Renal cortex interstitium (tissue), 15 donors: ENCODE measurements around the gene KCNK15. TPM values are rescaled to one million over a fixed set of nuclear protein-coding genes. Genes with fewer than 3 reads are reported as not detected.
A peak's percentile ranks its signal among the peaks of the same experiment; 100 is the strongest.
"Not testable (repeated sequence)": the region's sequence is repeated elsewhere in the genome, so short reads cannot be mapped to it uniquely, and the experiment has no call there.

ENCODE experiments used
- DNase-seq, 11 donors: peaks; one replicate each; pipeline ENCODE4 v3.0.0-alpha.2; 2013; ENCODE audit warnings: low read depth in 9 of 11, low spot score in 4 of 11; ENCODE audit errors: extremely low read depth in 1 of 11
- long read RNA-seq, 16 experiments: transcript quantifications; one replicate each; lab custom pipeline, GENCODE V29; 2026
- polyA plus RNA-seq, 3 donors: library from polyadenylated mRNA; unstranded; fragments of 120-200 nt; gene quantifications; one replicate each; pipeline ENCODE4 v1.2.1, GENCODE V29; 2013; ENCODE audit not compliant: insufficient read length in 3 of 3

KCNK15 gene
- under 1 TPM; 0.06 to 0.18 (median 0.09) TPM for polyA plus RNA-seq
- long read RNA-seq, donor 1: 0 reads
- long read RNA-seq, donor 2: 0 reads
- long read RNA-seq, donor 3: 0 reads
- long read RNA-seq, donor 4: 0 reads
- long read RNA-seq, donor 5: 0 reads
- long read RNA-seq, donor 6: 0 reads
- long read RNA-seq, donor 7: 0 reads
- long read RNA-seq, donor 8: 0 reads
- long read RNA-seq, donor 9: 0 reads
- long read RNA-seq, donor 10: 0 reads
- long read RNA-seq, donor 11: 0 reads
- long read RNA-seq, donor 12: 0 reads
- long read RNA-seq, donor 13: 0 reads
- long read RNA-seq, donor 14: 0 reads
- long read RNA-seq, donor 15: 0 reads
- long read RNA-seq, donor 16: 0 reads

DNA sequence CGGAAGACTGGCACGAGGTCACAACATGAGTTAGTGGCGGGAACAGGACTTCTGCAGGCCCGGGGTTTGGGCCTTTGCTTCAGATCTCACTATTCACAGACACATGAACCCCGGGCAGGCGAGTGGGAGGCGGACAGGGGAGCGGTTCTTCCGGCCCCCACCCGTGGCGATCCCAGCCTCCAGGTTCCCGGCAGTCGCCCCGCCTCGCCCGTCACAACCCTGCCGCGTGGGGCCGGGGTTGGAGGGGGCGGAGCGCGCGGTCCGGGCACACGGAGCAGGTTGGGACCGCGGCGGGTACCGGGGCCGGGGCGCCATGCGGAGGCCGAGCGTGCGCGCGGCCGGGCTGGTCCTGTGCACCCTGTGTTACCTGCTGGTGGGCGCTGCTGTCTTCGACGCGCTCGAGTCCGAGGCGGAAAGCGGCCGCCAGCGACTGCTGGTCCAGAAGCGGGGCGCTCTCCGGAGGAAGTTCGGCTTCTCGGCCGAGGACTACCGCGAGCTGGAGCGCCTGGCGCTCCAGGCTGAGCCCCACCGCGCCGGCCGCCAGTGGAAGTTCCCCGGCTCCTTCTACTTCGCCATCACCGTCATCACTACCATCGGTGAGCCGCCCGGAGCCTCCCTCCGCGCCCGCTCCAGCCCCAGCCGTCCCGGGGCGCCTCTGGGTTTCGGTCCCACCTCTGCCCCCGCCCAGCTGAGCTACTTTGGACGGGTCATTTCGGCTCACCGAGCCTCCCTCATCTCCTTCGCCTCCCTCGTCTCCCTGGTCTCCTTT, at the start of gene KCNK15:
Gene KCNK15, plus strand, starts transcription at position 268 of the 769 bp plus-strand sequence. Its CDS starts 46 bp downstream, at position 314.
- no peak for DNase-seq

DNA sequence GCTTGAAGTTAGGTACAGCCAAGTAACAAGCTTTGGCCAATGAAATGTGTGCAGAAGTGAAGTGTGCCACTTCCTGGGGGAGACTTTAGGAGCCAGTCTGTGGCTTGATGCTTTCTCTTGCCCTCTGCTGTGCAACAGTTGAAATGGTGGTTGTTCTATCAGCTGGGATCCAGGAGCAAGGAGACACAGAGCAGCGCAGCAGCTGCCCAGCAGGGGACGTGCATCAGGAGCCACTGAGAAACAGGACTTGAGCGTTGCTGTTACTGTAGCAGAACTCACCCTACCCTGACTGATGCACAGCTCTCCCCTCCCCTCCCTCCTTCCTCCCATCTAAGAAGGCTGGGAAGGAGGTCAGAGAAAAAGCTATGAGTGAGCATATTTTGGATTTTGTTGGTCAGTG, 49.4 kb upstream of the KCNK15 start:
- DNase-seq: no peak

DNA sequence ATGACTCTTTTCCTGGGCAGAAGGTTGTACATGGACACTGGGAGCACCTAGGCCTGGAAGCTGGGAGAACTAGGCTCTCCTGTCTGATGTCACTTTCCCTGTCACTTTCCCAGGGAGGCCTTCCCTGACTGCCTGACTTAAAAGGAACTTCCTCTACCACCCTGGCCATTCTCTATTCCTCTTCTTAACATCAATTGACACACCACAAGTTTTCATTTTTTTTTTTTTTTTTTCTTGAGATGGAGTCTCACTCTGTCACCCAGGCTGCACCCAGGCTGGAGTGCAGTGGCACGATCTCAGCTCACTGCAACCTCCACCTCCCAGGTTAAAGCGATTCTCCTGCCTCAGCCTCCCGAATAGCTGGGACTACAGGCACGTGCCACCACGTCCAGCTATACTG, 48.6 kb upstream of the KCNK15 start:
- DNase-seq: not testable (repeated sequence)

DNA sequence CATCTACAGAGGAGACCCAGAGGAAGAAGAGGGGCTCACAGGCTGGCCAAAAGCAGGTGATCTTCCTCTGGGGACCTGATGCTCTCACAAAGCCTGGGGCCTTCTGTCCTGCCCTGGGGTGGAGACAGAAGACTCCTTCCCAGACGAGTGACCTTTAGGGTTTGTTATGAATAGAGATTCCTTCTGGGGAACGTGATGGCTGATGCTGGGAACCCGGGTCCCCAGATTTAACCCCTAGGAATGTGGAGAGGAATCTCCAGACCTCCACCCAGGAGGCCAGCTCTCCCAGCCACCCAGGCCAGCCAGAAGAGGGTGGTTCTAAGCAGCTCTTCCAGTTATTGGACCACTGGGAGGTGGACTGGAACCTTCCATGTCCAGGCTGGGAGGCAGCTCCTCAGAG, 47.3 kb upstream of the KCNK15 start:
- no peak for DNase-seq

DNA sequence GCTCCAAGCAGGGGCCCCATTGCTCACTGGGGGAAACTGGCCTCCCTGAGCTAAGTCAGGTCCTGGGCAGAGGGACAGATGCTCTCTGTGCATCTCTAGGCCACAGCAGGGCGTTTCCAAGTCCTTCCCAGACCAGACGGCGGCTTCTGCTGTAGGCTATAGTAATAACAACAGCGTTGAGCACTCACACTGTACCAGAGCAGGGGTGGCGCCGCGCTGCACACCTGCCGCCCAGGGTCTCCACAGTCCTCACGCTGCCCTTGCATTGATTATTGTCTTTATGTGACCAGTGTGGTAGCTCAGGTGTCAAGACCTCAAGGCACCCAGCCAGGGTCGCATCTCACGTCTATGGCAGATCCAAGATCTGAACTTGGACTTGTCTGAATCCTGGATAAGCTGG, 45.4 kb upstream of the KCNK15 start:
- DNase-seq: no peak

DNA sequence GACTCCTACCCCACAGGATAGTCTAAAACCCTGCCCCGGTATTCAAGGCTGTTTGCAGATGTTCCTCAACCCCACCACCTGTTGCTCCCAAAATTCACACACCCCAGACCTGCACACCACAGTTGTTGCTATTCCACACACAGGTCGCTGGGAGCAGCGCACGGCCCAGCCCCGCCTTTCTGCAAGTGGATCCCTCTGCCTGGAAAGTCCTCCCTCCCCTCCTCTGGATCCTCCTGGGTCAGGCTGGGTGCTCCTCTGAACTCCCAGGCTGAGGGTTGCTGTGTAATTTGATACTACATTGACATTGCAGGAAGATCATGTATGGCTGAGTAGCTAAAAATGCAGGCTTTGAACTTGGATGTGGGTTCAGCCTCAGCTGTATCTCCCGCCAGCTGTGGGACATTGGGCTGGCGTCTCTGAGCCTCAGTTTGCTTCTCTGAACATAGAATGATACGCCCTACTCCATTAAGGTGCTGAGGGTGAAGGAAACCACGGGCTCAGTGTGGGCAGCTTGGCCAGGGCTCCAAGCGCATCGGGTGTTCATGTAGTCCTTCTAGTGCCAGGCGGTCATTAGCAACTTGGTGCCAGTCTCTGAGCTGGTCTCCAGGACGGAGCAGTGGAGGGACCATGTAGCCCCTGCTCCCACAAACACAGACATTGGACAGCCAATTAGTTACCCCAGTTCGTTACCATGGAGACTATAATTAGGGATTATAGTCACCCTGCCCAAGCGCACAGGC, 44.4 kb upstream of the KCNK15 start:
- DNase-seq: peak in 4 of 11 donors; percentile 17 to 39 (median 26)

DNA sequence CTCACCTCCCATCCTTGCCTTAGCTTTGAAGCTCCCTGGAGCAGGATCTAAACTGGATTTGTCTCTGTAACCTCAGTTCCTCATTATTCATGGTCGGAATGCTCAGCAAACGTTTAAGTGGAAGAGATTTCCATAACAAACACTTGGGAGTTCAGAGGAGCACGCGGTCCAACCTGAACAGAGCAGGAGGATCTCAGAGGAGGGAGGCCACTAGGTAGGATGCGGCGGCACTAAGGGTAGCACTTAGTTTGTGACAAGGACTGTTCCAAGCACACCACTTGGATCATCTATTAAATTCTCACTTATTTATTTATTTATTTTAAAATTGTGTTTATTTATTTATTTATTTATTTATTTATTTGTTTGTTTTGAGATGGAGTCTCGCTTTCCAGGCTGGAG, 43.8 kb upstream of the KCNK15 start:
- DNase-seq: no peak

GRCh38 chr20:44702776-44703175, 42.9 kb upstream of the KCNK15 start:
- DNase-seq: peak in 2 of 11 donors; percentile 28 to 33

DNA sequence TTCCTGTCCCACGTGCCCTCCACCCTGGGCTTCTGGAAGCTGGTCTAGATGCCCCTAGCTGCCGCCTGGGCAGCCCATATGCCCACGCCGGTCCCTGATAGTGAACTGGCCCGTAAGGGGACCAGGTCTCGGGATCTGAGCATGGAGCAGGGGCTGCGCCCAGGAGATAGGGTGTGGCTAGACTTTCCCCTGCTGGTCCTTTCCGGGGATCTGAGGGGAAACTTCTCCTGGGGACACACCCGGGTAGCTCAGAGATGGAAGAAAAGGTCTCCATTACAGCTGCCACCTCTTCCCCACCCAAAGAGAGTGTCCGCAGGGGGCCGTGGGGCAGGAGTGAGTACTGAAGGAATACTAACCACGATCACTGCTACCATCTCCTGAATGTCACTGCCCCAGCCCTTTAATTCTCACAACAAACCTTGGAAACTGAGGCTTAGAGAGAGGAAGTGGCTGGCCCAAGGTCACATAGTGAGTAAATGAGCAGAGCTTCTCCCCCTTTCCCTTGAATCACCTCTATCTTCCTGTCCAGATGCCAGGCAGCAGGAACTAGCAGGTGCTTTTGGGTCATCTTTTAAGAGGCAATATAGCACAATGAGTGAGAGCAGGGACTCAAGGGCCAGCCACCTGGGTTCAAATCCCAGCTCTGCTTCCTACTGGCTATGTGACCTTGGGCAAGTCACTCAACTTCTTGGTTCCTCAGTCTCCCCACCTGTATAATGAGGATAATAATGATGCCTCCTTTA, 42.3 kb upstream of the KCNK15 start:
- no peak for DNase-seq

- DNase-seq: no peak
These were observed 41.6 kb upstream of the KCNK15 start for GRCh38 chr20:44703956-44704488.

DNA sequence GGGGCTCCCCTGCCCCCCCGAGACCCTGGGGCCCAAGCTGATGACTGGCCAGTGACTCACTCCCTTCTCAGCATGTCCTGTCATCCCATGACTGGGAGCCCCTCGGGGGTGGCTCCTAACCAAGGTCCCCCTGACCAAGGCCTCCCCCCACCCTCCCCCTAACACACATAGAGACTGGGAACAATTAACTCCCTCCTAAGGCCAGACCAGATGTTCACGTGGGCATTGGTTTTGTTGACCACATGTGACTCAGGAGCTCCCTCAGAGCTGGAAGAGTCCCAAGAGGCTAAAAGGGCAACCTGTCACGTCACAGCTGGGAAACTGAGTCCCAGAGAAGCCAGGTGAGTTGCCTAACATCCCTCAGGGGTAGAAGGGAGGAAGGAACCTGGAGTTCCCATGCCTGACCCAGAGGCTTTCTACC, 41.1 kb upstream of the KCNK15 start:
- DNase-seq: no peak

DNA sequence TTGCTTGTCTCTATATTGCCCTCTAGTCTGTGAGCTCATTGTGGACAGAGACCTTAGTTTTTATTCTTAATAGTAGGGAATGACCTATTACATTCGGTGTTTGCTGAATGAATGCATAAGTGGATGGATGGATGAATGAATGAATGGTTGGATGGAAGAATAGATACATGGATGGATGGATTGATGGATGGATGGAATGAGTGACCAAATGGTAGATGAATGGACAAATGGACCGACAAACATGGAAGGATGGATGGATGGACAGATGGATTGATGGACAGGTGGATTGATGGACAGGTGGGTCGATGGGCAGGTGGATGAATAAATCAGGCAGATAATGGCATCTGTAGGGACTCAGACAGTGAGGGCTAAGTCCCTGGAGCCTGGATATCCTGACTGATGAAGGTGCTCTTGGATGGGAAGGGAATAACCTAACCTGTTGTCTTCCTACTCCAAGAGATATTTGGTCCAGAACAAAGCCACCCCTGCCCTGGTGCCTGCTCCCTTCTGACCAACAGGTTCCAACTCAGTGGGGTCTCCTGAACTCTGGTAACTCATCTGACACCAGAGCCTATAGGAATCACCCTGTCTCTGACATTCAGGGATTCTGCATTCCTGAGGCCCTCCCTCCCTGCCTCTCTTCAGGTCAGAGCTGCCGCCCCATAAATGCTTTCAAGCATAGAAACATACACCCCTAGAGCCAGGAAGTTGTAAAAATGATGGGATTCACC, 40.1 kb upstream of the KCNK15 start:
- no peak for DNase-seq

DNA sequence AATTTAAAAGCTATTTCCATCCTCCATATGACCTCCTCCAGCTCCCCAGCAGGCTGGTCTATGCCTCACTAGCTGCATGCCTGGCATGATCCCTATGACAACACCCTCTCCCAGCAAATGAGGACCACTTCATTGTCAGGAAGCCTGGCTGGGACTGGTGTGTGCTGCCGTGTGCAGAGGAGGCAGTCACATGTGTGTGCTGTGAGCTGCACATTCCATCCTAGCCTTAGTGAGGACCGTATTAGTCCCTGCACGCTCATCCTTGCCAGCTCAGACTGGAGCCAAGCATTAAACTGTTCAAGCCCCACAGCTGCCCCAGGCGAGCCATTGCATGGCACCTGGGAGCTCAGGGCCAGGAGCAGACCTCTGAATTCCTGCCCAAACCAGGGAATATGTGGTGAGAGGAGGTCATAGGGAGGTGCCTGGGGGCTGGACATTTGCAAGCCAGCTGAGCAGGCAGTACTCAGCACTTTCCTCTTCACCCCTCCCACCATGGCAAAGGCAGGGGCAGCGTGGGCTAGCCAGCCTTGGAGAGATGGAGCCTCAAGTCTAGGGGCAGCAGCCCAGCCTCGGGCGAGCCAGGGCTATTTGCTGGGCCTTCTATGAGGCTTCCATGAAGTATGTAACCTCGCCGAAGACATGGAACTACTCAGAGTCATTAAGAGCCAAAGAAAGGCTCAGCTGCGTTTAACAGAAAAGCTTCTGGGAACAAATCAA, 39.2 kb upstream of the KCNK15 start:
- DNase-seq: no peak

DNA sequence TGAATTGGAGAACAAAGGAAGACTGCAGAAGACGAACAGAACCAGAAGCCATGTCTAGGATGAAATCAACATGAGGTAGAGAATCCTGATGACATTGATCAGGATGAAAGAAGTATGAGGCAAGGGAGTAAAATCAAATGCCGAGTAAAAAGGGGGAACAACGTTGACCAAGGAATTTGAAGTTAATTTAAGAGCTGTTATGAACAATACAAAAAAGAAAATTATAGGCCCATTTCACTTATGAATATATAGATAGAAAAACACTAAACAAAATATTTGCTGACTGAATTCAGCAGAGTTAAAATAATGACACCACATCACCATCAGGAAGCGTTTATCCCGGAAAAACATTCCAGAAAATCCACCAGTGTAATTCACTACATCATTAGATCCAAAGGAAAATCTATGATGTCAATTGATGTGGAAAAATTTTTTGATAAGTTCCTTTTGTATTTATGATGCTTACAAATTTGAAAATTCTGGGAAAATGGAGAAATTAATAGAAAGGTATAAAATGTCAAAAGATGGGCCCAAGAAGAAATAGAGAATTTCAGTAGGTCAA, 38.6 kb upstream of the KCNK15 start:
- DNase-seq: no peak

DNA sequence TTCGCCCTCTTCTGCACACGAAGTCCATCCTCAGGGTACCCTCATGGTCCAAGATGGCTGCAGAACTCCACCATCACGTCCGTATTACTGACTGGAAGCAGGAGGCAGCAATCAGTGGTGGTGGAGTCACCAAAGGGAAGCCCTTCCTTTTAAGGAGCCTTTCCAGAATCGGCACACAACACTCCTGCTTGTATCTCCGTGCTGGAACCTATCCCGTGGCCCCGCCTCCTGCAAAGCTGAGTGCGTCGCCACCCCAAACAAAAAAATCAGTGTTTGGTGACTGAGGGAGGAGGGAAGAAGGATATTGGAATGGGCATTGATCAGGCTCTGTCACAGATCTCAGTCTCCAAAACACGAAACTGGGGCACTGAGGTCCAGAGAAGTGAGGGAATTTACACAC, 36.3 kb upstream of the KCNK15 start:
- no peak for DNase-seq

DNA sequence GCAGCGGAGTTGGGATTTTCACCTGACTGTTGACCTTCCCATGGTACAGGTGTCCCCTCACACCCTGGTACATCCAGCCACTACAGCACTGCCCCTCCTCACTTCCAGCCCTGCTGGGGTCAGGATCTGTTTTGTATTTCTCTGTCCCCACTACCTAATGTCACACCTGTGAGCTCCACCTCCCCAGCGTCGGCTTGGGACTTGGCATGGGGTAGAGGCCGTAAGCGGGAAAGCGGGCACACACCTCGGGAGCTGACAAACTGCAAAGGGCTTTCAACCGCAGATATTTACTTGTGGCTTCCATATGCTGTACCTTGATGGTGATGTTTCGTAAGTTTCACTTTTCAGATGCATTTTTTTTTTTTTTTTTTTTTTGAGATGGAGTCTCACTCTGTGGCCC, 35.9 kb upstream of the KCNK15 start:
- no peak for DNase-seq

GRCh38 chr20:44711237-44711636, 34.4 kb upstream of the KCNK15 start:
- DNase-seq: no peak
